AG08396 (cell line): ENCODE data around the gene KLRC3.
"Not testable (repeated sequence)": the region's sequence is repeated elsewhere in the genome, so short reads cannot be mapped to it uniquely, and the experiment has no call there.

Experiments
- DNase-seq: peaks from one replicate; pipeline ENCODE4 v3.0.0; 2012; ENCODE audit warnings: low spot score, mixed read lengths

The KLRC3 gene

GRCh38 chr12:10400829-10401228, 19.6 kb downstream of the KLRC3 start:
- no peak for DNase-seq

GRCh38 chr12:10398168-10398567, 22.2 kb downstream of the KLRC3 start:
- DNase-seq, result no peak

- DNase-seq, result no peak
Measured at GRCh38 chr12:10397296-10397695, 23.1 kb downstream of the KLRC3 start.

GRCh38 chr12:10396176-10396575, 24.2 kb downstream of the KLRC3 start:
- not testable (repeated sequence) for DNase-seq

GRCh38 chr12:10395390-10395998, 24.9 kb downstream of the KLRC3 start:
- DNase-seq, result peak; percentile 37

- DNase-seq, result not testable (repeated sequence)
Measured at GRCh38 chr12:10394531-10395152, 25.8 kb downstream of the KLRC3 start.

- no peak for DNase-seq
Measured at GRCh38 chr12:10393291-10393690, 27.1 kb downstream of the KLRC3 start.

- peak; percentile 23 for DNase-seq
Measured at GRCh38 chr12:10392394-10392930, 27.9 kb downstream of the KLRC3 start.

GRCh38 chr12:10390991-10391390, 29.4 kb downstream of the KLRC3 start:
- not testable (repeated sequence) for DNase-seq

- no peak for DNase-seq
Measured at GRCh38 chr12:10389904-10390303, 30.5 kb downstream of the KLRC3 start, which contains the start of gene KLRK1. Gene KLRK1, minus strand, starts transcription at chr12:10390041. Its CDS starts 1,231 bp downstream, at chr12:10388810.

- DNase-seq, result no peak
Measured at GRCh38 chr12:10388624-10389413, 31.6 kb downstream of the KLRC3 start.

- DNase-seq, result not testable (repeated sequence)
Measured at GRCh38 chr12:10387498-10387897, 32.9 kb downstream of the KLRC3 start.

GRCh38 chr12:10386857-10387256, 33.5 kb downstream of the KLRC3 start:
- no peak for DNase-seq

GRCh38 chr12:10385166-10385613, 35.2 kb downstream of the KLRC3 start:
- DNase-seq, result no peak

GRCh38 chr12:10384191-10384590, 36.2 kb downstream of the KLRC3 start:
- no peak for DNase-seq

GRCh38 chr12:10381928-10382628, 38.3 kb downstream of the KLRC3 start:
- no peak for DNase-seq

- DNase-seq, result not testable (repeated sequence)
Measured at GRCh38 chr12:10378737-10379136, 41.7 kb downstream of the KLRC3 start.

GRCh38 chr12:10374624-10375018, 45.8 kb downstream of the KLRC3 start:
- no peak for DNase-seq

GRCh38 chr12:10372559-10372958, 47.8 kb downstream of the KLRC3 start:
- DNase-seq, result no peak

- DNase-seq, result not testable (repeated sequence)
Measured at GRCh38 chr12:10371893-10372535, 48.4 kb downstream of the KLRC3 start.
